Erythroblast (primary cell): Measurements from ENCODE around the gene ARHGAP42.

ENCODE experiments used
- GATA1 ChIP-seq: IDR thresholded peaks from 2 replicates; pipeline ENCODE4 v1.6.1; 2011; ENCODE audit warnings: low read depth, mild to moderate bottlenecking, control low read depth, low read length, moderate library complexity
- POLR2A ChIP-seq: IDR thresholded peaks from 2 replicates; pipeline ENCODE4 v1.6.1; 2011; ENCODE audit warnings: mild to moderate bottlenecking, low read length

DNA sequence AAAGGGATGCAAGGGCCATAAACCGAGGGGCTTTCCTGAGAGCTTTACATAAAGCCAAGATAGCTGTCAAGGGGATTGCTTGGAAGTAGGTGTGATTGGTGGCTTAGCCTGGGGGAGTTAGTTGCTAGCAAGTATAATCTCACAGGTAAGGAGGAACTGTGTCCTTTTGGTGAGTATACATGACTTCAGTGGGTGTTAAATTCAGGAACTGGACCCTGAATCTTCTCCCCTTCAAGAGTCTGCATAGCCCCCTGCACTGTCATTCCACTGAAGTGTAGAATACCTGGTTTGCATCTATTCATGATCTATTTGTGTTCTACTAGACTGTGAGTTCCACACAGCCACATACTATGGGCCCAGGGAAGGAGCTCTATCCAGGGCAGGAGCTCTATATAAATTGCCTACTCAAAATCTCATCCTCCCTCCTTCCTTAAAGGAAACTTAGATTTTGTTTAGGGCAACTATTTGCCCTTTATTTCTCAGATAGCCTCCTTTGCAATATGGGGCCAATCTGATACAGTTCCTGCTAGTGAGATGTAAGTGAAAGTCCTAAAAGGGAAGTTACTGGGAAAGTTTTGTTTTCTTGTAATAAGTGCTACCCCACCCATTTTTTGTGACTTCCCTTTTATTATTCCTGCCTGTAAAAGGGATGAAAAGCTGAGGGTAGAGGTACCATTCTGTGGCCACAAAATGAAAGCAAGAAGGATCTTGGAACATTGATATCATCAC is 322.0 kb downstream of the ARHGAP42 start:
- TF ChIP-seq POLR2A = no peak
- no peak for TF ChIP-seq GATA1
